GM19463 (cell line): ENCODE measurements around the gene ACSF3.

Experiments
- ATAC-seq: cut with Tn5 transposase; IDR thresholded peaks from one replicate; pipeline ENCODE4 v1.9.1; 2021; ENCODE audit warnings: mild to moderate bottlenecking, moderate library complexity; ENCODE audit not compliant: unreplicated experiment

Gene ACSF3

DNA sequence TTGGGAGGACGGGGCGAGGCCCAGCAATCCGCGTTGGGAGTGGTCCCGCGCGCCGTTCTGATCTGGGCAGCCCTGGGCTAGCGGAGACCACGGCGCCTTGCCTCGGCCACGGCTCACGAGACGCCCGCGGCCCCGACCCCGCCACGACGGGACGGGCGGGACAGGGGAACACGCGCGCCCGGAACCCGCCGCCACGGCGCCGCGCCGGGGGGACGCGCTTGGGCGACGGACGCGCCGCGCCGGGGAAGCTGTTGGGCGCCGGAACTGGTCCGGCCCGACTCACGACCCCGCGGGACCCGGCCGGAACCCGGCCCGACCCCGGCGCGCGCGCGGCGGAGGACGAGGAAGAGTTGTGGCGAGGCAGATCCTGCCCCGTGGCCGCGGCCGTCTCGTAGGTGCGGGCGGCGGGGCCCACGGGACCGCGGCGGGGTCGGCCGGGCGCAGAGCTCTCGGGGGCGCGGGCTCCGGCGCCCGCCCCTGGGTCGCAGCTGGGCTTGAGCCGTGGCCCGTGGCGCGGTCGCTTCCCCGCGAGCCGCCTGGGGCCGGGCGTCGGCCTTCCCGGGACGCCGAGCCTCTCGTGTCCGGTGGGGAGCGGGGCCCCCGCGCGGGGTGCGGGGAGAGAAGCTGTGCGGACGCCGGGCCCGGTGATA lies at the start of gene ACSF3:
Gene ACSF3, plus strand, starts transcription at position 251 of the 650 bp plus-strand sequence. CDS start 6,830 bp downstream, outside the sequence.
- ATAC-seq = peak; percentile 49

- no peak for ATAC-seq
These were observed 49.1 kb upstream of the ACSF3 start for GRCh38 chr16:89044418-89045180.

DNA sequence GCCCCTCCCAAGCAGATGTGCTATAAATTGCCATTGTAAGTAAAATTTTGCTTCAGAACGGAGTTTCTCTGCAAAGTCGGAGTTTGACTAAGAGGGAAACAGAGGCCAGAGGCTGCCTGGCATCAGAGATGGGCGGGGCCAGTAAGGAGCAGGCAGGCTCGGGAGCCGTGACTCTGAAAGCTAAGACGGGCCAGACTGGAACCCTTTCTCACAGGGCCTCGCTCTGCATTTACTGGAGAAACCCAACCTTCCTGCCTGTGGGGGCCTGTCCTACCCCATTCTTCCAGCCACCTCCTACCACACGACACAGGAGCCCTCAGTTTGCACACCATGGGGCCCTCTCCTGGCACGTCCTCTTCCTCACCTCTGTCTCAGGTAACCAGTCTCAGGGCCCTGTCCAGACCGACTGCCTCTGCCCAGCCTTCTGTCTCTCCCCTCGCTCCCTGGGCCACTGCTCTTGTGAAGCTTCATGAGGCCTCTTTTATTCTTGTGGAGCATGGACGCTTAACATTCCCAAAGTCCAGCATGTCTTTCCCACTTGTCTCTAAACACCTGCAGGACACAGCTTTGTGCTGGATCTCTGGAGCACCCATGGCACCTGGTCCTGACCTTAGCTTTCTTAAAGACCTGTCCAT lies 48.4 kb upstream of the ACSF3 start:
- ATAC-seq = no peak

DNA sequence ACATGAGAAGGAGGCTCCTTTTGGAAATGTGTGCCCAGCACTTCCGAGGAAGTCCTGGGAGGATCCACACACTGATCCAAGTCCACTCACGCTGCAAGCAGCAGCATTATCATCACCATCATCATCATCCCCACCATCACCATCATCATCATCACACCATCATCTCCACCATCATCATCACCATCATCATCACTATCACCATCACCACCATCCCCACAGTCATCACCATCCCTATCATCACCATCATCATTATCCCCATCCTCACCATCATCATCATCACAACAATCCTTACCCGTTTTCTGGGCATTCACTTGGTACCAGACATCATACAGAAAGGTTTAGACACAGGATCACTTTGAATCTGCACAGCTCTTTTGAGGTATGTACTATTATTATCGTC lies 47.8 kb upstream of the ACSF3 start:
- ATAC-seq = no peak

DNA sequence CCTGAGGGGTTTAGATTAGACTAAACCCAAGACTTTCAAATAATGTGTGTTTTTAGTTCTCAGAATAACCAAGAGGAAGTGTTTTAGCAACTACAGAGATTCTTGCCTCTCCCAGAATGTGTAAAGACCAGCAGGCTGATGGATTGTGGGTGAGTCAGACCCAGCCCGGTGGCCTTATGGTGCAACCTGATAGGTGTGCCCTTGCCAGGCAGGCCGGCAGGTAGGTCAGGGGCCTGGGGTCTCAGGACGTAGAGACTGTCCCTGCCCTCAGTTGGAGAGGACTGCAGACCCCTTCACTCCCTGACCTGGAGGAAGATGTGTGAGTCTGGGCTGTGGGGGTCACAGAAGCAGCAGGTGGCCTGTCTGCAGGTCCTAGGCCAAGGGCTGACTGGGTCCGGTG lies 47.2 kb upstream of the ACSF3 start:
- ATAC-seq = no peak

- ATAC-seq = no peak
These were observed 46.1 kb upstream of the ACSF3 start for GRCh38 chr16:89047331-89048089.

GRCh38 chr16:89048090-89048725 lies 45.4 kb upstream of the ACSF3 start:
- no peak for ATAC-seq

DNA sequence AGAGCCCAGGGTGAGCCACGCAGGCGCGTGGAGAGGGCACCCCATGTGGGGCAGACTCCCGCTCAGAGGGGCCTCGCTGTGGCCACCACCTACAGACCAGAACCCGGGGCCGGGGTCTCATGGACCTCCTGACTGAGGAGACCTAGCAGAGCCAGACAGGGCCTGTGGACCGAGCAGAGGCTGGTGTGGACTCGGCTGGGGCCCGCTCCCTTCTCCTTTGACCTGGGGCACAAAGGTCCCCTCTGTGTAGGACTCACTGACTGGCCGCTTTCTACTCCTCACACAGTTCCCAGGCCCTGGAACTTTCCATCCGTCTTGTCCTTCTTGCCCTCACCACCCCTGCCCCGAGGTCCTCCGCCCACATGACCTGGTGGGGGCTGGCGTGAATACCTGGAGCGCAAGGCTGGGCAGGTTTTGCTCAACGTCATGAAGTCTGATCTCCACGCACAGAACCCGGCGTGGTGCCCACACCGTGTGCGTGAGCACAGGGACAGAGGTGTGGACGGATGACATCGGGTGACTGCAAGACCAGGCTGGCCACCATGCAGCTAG lies 44.7 kb upstream of the ACSF3 start:
- no peak for ATAC-seq

- no peak for ATAC-seq
These were observed 44.1 kb upstream of the ACSF3 start for GRCh38 chr16:89049484-89050118.

GRCh38 chr16:89050119-89050867 lies 43.4 kb upstream of the ACSF3 start:
- ATAC-seq = no peak

DNA sequence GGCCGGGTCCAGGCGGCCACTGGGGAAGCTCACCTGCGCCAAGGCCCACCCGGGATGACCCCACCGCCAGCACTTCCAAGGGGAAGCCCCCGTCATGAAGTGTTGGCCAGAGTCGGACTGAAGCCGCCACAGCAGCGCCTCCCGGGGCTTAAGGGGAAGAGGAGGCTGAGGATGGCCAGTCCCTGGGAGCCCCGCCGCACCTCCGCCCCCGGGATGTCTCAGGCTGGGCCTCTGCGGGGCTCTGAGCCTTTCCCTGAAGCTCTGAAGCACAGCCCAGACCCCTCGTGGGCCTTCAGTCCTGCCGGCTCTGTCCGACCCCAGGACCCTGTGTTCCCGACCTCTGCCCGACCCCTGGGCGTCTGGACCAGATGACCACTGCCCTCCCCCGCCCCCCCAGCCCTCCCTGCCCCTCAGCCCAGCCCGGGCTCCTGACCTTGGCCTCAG lies 42.8 kb upstream of the ACSF3 start:
- ATAC-seq = no peak

- no peak for ATAC-seq
These were observed 42.0 kb upstream of the ACSF3 start for GRCh38 chr16:89051521-89052166.

DNA sequence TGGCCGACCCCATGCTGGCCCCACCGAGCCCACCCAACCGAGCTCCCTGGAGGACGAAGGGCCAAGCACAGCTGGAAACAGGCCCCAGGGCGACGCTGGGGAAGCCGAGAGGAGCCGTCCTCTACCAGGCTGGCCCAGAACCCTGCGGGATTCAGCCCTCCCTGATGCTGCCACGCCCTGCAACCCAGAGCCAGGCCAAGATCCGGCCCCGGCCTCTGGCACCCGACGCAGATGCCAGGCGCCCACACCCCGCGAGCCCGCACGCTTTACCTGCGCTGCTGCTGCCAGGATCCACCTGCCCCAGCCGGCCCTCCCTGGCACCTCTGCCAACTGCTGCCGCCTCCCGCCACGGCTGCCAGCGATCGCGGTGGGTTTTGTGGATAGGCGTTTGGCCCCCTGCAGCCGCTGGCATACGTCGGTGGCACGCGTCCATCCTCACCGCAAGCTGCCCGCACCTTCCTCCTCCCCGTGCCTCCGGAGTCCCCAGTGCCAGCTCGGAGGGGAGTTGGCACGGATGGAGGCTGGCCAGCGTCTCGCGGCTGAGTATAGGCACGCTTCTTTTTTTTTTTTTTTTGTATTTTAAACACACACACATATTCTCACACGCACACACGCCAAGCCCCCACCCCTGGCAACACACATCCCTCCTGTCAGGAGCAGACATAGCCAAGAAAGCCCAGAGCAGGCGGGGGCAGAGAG lies 41.3 kb upstream of the ACSF3 start:
- no peak for ATAC-seq

DNA sequence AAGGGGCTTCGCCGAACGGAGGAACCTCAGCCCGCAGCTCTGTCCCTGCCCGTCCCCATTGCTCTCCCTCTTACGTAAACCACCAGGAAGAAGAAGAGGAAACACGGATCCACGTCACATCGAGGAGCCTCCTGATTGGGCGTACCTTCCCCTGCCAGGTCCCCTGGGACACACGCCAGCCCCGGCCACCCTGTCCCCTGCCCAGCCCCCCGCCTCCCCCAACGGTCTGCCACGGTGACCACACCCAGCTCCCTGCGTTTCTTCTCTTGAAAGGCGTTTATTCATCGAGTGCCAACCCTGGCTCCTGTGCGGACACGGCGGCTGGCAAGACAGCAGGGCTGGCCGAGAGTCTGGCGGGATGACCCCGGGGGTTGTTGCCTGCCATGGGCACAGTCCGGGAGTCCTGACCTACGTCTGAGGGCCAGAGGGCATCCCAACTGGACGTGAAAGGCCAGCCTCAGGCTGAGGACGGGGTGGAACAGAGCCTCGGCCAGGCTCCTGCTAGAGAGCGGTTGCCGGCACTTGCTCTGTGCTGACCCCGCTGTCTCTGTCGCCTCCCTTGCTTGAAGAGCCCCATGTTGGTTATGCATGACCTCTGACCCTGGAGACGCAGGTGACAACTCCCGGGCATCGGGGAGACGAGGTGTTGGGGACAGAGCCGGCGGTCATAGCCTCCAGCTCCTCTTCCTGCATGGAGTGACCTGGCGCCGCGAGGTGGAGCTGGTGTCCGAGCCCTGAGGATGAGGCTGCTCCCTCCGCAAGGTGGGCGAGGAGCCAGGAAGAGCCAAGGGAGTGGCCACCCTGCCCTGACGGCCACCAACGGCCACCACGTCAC lies 40.5 kb upstream of the ACSF3 start:
- no peak for ATAC-seq

DNA sequence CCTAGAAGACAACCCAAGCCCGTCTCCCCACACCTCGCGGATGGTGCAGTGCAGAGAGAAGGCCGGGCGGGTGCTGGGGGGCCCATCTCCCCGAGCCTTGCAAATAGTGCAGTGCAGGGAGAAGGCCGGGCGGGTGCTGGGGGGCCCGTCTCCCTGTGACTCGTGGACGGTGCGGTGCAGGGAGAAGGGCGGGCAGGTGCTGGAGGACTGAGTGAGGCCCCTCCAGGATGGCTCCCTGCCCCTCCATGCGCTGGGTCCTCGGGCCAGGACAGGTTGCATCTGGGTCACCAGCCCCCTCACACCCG lies 40.0 kb upstream of the ACSF3 start:
- no peak for ATAC-seq

DNA sequence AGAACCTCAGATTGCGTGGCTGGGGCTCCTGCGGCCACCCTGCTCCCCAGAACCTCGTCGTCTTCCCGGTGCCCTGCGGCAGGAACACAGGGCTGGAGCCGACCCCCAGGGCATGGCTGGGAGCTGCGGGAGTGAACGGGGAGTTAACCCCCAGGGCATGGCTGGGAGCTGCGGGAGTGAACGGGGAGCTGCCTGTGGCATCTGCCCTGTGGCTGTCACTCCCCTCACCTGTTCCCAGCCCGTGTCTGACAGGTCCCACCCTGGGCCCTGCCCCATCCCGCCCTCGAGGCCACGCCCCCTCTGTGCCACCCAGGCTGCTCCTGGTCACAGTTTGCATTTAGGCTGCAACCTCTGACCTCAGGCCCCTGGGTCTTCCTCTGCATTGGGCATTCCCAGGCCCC lies 39.4 kb upstream of the ACSF3 start:
- no peak for ATAC-seq

DNA sequence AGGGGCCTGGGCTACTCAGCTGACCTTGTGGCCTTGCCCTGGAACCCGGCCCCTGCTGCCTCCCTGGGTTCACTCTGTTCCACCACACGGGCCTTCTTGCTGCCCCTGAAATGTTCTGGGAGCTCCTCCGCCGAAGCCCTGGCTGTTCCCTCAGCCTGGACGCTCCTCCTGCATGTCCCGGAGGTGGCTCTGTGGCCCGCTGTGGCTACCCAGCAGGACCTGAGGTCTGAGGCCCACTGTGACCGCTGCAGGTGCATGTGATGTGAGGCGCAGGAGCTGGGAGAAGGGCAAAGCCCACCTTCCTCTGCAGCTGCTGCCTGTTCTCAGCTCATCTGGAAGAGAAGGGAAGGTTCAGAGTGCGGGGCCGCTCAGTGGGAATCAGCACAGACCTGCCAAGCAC lies 38.9 kb upstream of the ACSF3 start:
- ATAC-seq = no peak

DNA sequence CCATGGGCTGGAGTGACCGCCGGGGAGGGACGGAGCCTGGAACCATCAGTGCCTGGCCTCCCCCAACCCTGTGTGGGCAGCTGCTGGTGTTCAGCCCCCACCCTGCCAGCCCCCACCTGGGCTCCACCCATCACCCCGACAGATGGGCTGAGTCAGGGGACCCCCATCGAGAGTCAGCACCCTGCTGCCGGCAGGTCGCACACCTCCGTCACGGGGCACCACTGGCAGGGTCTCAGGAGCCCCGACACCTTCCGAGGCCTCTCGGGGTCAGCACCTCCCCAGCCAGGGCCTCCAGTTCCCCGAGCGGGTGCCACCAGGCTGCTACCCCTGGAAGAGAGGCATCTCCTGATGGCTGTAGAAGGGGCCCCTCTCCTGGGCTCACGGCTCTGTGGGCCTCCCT lies 38.3 kb upstream of the ACSF3 start:
- no peak for ATAC-seq
